ENCODE measurements around the gene P2RX3.

- TF ChIP-seq, protein P1, sequence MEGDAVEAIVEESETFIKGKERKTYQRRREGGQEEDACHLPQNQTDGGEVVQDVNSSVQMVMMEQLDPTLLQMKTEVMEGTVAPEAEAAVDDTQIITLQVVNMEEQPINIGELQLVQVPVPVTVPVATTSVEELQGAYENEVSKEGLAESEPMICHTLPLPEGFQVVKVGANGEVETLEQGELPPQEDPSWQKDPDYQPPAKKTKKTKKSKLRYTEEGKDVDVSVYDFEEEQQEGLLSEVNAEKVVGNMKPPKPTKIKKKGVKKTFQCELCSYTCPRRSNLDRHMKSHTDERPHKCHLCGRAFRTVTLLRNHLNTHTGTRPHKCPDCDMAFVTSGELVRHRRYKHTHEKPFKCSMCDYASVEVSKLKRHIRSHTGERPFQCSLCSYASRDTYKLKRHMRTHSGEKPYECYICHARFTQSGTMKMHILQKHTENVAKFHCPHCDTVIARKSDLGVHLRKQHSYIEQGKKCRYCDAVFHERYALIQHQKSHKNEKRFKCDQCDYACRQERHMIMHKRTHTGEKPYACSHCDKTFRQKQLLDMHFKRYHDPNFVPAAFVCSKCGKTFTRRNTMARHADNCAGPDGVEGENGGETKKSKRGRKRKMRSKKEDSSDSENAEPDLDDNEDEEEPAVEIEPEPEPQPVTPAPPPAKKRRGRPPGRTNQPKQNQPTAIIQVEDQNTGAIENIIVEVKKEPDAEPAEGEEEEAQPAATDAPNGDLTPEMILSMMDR (IDR thresholded peaks at IDR 0.05), result no peak
- TF ChIP-seq POLR2A (IDR thresholded peaks at IDR 0.05), result no peak
Measured at GRCh38 chr11:57332694-57333440, 5.3 kb upstream of the P2RX3 start.
